Adipocyte (in vitro differentiated cells): ENCODE measurements around the gene C4orf50.

Source experiments
- DNase-seq: peaks from one replicate; pipeline ENCODE4 v3.0.0-alpha.2; 2015; ENCODE audit warnings: low read depth
- H3K27me3 ChIP-seq: replicated peaks from 2 replicates; pipeline ENCODE4 v1.7.0; 2013; ENCODE audit warnings: mild to moderate bottlenecking, low read length, moderate library complexity; ENCODE audit not compliant: control insufficient read depth, insufficient read depth
- H3K36me3 ChIP-seq: 2 replicates; pipeline ENCODE4 v1.7.0; 2013; ENCODE audit warnings: low read length, mild to moderate bottlenecking, moderate library complexity; ENCODE audit not compliant: control insufficient read depth, insufficient read depth, severe bottlenecking
- H3K4me1 ChIP-seq: 2 replicates; pipeline ENCODE4 v1.7.0; 2013; ENCODE audit warnings: mild to moderate bottlenecking, low read length, moderate library complexity; ENCODE audit not compliant: control insufficient read depth, insufficient read depth
- H3K4me3 ChIP-seq: 2 replicates; pipeline ENCODE4 v1.7.0; 2013; ENCODE audit warnings: mild to moderate bottlenecking, low read length, moderate library complexity
- H3K9ac ChIP-seq: 2 replicates; pipeline ENCODE4 v1.7.0; 2013; ENCODE audit warnings: mild to moderate bottlenecking, low read length, moderate library complexity
- H3K9me3 ChIP-seq: 2 replicates; pipeline ENCODE4 v1.7.0; 2013; ENCODE audit warnings: mild to moderate bottlenecking, low read length, moderate library complexity; ENCODE audit not compliant: control insufficient read depth

C4orf50 gene

GRCh38 chr4:6018331-6018730, at the start of gene C4orf50:
Gene C4orf50 (minus strand): TSS chr4:6018431.
- H3K36me3 ChIP-seq: no peaks in the 10 kb centered on the region
- peaks cover 38% of the 10 kb centered on the region for H3K27me3 ChIP-seq
- no peaks in the 10 kb centered on the region for H3K9me3 ChIP-seq
- no peak within 1 kb of the TSS for H3K9ac ChIP-seq
- H3K4me1 ChIP-seq: no peaks in the 10 kb centered on the region
- no peak within 1 kb of the TSS for H3K4me3 ChIP-seq
- DNase-seq: no peak

- DNase-seq: no peak
- Histone ChIP-seq H3K27me3 (peaks cover 4% of the 10 kb centered on the region), H3K36me3 (no peaks in the 10 kb centered on the region), H3K4me1 (no peaks in the 10 kb centered on the region), H3K9ac (no peak overlapping the region), H3K9me3 (peaks cover 3% of the 10 kb centered on the region), H3K4me3 (no peak overlapping the region)
Observed at GRCh38 chr4:6065934-6066590, 47.8 kb upstream of the C4orf50 start.

DNA sequence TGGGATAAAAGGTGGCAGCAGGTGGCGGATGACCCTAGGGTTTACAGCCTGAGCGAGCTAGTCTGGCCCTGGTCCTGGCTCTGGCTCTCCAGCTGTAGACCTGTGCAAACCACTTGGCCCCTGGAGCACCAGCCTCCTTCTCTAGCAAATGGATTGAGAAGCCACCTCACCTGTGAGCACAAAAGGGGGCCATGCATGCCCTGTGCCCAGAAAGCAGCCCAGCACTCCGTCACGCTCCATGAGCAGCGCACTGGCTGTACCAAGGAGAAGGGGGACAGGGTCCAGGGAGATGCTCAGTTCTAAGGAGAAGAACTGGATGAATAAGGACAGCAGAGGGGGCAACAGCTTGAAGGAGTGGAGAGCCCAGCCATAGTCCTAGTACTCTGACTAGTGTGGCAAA, 46.9 kb upstream of the C4orf50 start:
- H3K4me3 ChIP-seq: no peak overlapping the region
- H3K4me1 ChIP-seq: no peaks in the 10 kb centered on the region
- H3K36me3 ChIP-seq: no peaks in the 10 kb centered on the region
- H3K9me3 ChIP-seq: peaks cover 9% of the 10 kb centered on the region
- H3K27me3 ChIP-seq: peaks cover 4% of the 10 kb centered on the region
- no peak overlapping the region for H3K9ac ChIP-seq
- DNase-seq: no peak

DNA sequence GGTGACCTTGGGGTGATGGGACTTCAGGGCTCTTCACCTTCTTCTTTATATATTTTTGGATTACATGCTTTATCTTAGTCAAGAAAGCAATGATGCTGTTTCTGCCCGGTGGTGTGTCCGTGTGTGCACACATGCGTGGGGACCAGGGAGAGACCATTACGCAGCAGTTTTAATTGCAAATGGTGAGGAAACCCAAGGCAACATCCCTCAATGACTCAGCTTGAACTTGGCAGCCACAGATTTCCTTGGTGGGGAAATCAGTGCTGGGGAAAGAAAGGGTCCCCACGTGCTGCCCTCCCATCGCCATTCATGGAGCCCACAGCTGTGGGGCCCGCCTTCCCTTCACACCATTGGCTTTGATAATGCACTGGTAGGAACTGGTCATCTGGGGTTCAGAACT, 46.2 kb upstream of the C4orf50 start:
- Histone ChIP-seq H3K36me3 (no peaks in the 10 kb centered on the region), H3K4me1 (no peaks in the 10 kb centered on the region), H3K9me3 (peaks cover 14% of the 10 kb centered on the region), H3K4me3 (no peak overlapping the region), H3K27me3 (peaks cover 4% of the 10 kb centered on the region), H3K9ac (no peak overlapping the region)
- no peak for DNase-seq

- Histone ChIP-seq H3K9ac (no peak overlapping the region), H3K36me3 (no peaks in the 10 kb centered on the region), H3K4me3 (no peak overlapping the region), H3K9me3 (peaks cover 21% of the 10 kb centered on the region), H3K27me3 (peaks cover 4% of the 10 kb centered on the region), H3K4me1 (no peaks in the 10 kb centered on the region)
- DNase-seq: no peak
Observed at GRCh38 chr4:6063684-6064083, 45.5 kb upstream of the C4orf50 start.

DNA sequence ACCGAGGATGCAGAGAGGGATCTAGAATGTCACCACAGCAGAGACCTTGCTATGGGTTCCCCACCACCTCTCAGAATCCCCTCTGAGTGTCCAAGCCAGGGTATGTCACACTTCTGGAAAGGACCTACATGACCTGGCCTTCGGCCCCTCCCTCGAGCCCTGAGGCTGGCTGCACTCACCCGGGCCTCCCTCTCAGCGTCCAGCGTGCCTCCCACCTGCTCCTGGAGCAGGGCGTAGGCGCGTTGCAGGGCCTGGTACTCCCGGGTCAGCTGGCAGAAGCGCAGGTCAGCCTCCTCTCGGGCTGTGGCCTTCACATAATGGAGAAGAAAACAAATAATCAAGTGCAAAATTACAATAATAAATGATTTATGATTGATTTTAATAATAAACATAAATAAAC, 43.9 kb upstream of the C4orf50 start:
- Histone ChIP-seq H3K27me3 (peaks cover 2% of the 10 kb centered on the region), H3K9me3 (peaks cover 31% of the 10 kb centered on the region), H3K36me3 (no peaks in the 10 kb centered on the region), H3K4me1 (no peaks in the 10 kb centered on the region), H3K9ac (no peak overlapping the region), H3K4me3 (no peak overlapping the region)
- DNase-seq: no peak

DNA sequence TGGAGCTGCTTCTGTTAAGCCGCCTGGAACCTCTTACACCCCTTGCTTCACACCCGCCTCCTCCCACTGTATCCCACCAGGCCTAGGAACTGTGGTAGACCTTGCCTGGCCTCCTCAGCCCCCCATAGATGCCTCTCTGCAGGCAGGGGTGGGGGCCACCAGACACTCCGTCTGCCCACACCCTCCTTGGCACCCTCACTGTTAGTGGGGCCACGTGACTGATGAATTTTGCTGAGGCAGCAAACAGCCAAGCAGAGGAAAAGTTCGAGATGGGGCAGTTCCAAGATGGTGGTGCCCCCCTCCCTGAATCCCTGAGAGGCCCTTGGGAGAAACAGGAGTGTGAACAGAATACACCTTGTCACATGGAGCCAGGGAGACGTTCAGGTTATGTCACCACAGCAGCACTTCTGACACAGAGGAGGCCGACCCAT, 41.2 kb upstream of the C4orf50 start:
- H3K36me3 ChIP-seq: no peaks in the 10 kb centered on the region
- no peaks in the 10 kb centered on the region for H3K27me3 ChIP-seq
- peaks cover 31% of the 10 kb centered on the region for H3K9me3 ChIP-seq
- DNase-seq: no peak
- H3K4me1 ChIP-seq: no peaks in the 10 kb centered on the region
- no peak overlapping the region for H3K4me3 ChIP-seq
- H3K9ac ChIP-seq: no peak overlapping the region

DNA sequence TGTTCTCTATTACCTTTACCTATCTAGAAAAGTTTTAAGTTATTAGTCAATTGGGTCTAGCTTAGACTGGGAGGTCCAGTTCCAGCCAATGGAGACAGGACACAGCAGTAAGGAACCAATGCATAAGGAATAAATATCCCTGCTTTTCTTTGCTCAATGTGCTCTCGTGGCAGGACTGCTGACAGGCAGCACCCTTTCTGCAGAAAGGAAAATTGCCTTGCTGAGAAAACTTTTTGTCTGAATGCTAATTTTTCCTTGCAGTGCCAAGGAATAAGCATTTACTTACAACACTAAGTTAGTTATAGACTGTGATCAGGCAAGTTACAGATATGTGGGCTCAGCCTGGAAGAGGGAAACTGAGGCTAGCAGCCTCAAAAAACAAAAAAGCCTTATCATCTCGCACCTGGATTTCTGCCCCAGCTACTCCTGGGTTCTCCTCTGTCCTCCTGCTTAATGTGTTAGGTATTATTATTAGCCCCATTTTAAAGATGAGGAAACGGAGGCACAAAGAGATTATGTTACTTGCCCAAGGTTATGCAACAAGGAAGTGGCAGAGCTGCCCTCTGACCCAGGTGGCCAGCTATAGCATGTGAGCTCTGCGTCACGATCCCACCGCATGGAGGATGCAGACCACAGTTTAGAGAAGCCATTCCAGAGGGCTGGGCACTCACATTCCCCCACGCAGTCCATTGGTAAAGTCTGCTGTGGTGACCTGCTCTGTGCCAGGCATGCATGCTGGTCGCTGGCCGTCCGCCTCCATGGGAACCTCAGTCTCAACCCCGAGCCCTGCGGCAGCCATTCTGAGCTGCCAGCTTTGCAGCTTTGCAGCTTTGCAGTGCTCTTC, 40.5 kb upstream of the C4orf50 start:
- Histone ChIP-seq H3K27me3 (no peaks in the 10 kb centered on the region), H3K9ac (no peak overlapping the region), H3K4me3 (no peak overlapping the region), H3K9me3 (peaks cover 31% of the 10 kb centered on the region), H3K36me3 (no peaks in the 10 kb centered on the region), H3K4me1 (no peaks in the 10 kb centered on the region)
- no peak for DNase-seq

GRCh38 chr4:6056976-6057766, 38.9 kb upstream of the C4orf50 start:
- Histone ChIP-seq H3K36me3 (no peaks in the 10 kb centered on the region), H3K4me3 (no peak overlapping the region), H3K9ac (no peak overlapping the region), H3K4me1 (no peaks in the 10 kb centered on the region), H3K27me3 (no peaks in the 10 kb centered on the region), H3K9me3 (peaks cover 31% of the 10 kb centered on the region)
- no peak for DNase-seq

DNA sequence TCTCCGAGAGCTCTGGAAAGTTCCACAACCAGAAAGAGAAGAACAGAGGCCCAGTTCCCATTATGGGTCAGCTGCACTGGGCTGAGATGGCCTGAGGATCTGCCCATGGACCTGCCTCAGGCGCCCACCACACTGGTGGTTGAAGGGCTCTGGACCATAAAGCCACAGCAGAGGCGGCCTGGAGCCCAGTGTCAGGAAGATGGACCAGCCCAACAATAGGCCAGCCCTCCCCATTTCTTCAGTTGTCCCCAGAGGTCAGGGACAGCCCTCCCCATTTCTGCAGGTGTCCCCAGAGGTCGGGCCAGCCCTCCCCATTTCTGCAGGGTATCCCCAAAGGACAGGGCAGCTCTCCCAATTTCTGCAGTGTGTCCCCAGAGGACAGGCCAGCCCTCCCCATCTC, 37.2 kb upstream of the C4orf50 start:
- Histone ChIP-seq H3K36me3 (no peaks in the 10 kb centered on the region), H3K4me3 (no peak overlapping the region), H3K4me1 (no peaks in the 10 kb centered on the region), H3K27me3 (peaks cover 9% of the 10 kb centered on the region), H3K9ac (no peak overlapping the region), H3K9me3 (peaks cover 27% of the 10 kb centered on the region)
- DNase-seq: no peak

DNA sequence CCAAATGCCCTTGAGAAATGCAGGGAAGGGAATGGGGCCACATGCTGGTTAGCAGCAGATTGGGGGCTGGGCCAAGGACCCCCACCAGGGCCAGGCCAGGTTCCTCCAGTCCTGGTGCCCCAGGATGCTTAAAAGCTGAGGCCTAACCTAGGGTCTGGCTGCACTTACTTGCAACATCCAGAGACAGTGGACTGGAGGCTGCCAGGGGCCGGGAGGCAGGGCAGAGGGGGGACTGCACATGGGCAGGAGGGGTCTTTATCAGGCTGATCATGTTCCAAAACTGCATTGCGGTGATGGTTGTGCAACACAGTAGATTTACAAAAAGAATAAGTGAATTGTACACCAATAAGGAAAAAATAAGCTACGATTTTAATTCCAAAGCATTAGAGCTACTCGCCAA, 36.8 kb upstream of the C4orf50 start:
- no peak overlapping the region for H3K9ac ChIP-seq
- no peaks in the 10 kb centered on the region for H3K36me3 ChIP-seq
- H3K4me1 ChIP-seq: no peaks in the 10 kb centered on the region
- no peak overlapping the region for H3K4me3 ChIP-seq
- DNase-seq: no peak
- H3K9me3 ChIP-seq: peaks cover 23% of the 10 kb centered on the region
- peaks cover 11% of the 10 kb centered on the region for H3K27me3 ChIP-seq
